Liver (tissue), 2 donors: ENCODE data around the gene FBXL13.

Experiments used
- REST ChIP-seq: IDR thresholded peaks from 2 replicates; pipeline ENCODE4 v1.6.1; 2016; ENCODE audit warnings: antibody characterized with exemption, mild to moderate bottlenecking
- TAF1 ChIP-seq: conservative IDR thresholded peaks from 2 replicates; pipeline ENCODE4 v1.6.1; 2016; ENCODE audit warnings: antibody characterized with exemption, mild to moderate bottlenecking
- donor health status: healthy.

- TF ChIP-seq REST (no peak), TAF1 (no peak)
These were observed 15.1 kb downstream of the FBXL13 start for GRCh38 chr7:103059471-103059870.
